Measurements from ENCODE around the gene CTNNA3. TPM values are rescaled to one million over a fixed set of nuclear protein-coding genes. Genes with fewer than 3 reads are reported as not detected.

The CTNNA3 gene
- total and polyA plus RNA-seq, 2 of the 4 experiments (the other 2 are of a cell fraction): 0.19 to 0.90 TPM

GRCh38 chr10:66622050-66622449 lies 1073.9 kb downstream of the CTNNA3 start:
- Histone ChIP-seq H2AFZ (replicated peaks; ENCODE audit: low read length, poor library complexity) (no peak overlapping the region), H3K4me3 (ENCODE audit: insufficient read depth, low read depth, low read length) (no peak overlapping the region), H4K5ac (ENCODE audit: low read depth, low read length) (no peak overlapping the region), H3K4me2 (ENCODE audit: low read depth, low read length) (no peak overlapping the region), H3K56ac (ENCODE audit: extremely low read depth, insufficient read depth, low read length) (no peak overlapping the region), H3K14ac (replicated peaks; ENCODE audit: low read depth, low read length) (no peak overlapping the region), H3K27me3 (ENCODE audit: control insufficient read depth, insufficient read depth, low read length) (no peaks in the 10 kb centered on the region), H4K91ac (ENCODE audit: insufficient read depth, low read depth, low read length) (no peak overlapping the region), H3K36me3 (ENCODE audit: control insufficient read depth, insufficient read depth, low read length) (no peaks in the 10 kb centered on the region), H3K79me1 (ENCODE audit: low read depth in 1 of 2, low read length in 2 of 2) (no peaks in the 10 kb centered on the region), H4K20me1 (ENCODE audit: insufficient read depth, low read length) (no peaks in the 10 kb centered on the region), H3K9ac (ENCODE audit: low read depth, low read length) (no peak overlapping the region), H2BK120ac (ENCODE audit: low read depth, low read length) (no peak overlapping the region), H3K4me1 (ENCODE audit: control insufficient read depth, insufficient read depth, low read length) (no peaks in the 10 kb centered on the region), H3K9me1 (ENCODE audit: insufficient read depth, low read length) (no peaks in the 10 kb centered on the region), H2AK5ac (ENCODE audit: low read depth, low read length) (no peak overlapping the region), H2BK15ac (ENCODE audit: low read depth, low read length) (no peak overlapping the region), H3K27ac (ENCODE audit: insufficient read depth, low read length) (no peak overlapping the region), H3K18ac (ENCODE audit: low read depth, low read length) (no peak overlapping the region), H2BK20ac (ENCODE audit: low read depth, low read length) (no peak overlapping the region), H3K4ac (ENCODE audit: low read depth, low read length) (no peak overlapping the region), H2BK5ac (ENCODE audit: low read depth, low read length, poor library complexity, severe bottlenecking) (no peak overlapping the region), H3K23ac (ENCODE audit: low read depth, low read length) (no peak overlapping the region), H3K9me3 (ENCODE audit: control insufficient read depth, insufficient read depth, low read length) (no peaks in the 10 kb centered on the region), H2AK9ac (replicated peaks; ENCODE audit: low read depth, low read length, poor library complexity) (no peak overlapping the region), H4K8ac (ENCODE audit: low read depth in 2 of 2, low read length in 2 of 2) (no peak overlapping the region)
- intact Hi-C loops (cut with micrococcal nuclease) (no loop called here), in situ Hi-C loops (cut with MboI; ENCODE audit: low sequenced_read_pairs) (no loop called here), dilution Hi-C loops (cut with HindIII; ENCODE audit: low sequenced_read_pairs, unreplicated experiment) (no loop called here)
- ChIA-PET CTCF (no interaction called here), POLR2A (ENCODE audit: unreplicated experiment) (no interaction called here)
- ATAC-seq (ENCODE audit: low read depth) (no peak), DNase-seq (no peak)
- TF ChIP-seq BHLHE40 (IDR thresholded peaks at IDR 0.05; ENCODE audit: low read depth, low read length): no peak
- no peak for TF ChIP-seq NFE2L2 (IDR thresholded peaks at IDR 0.05; ENCODE audit: low read depth, low read length)
- TF ChIP-seq CTCF (conservative IDR thresholded peaks at IDR 0.05; ENCODE audit: low read depth, low read length): no peak
- TF ChIP-seq CHD1 (IDR thresholded peaks at IDR 0.05; ENCODE audit: low read depth, low read length): no peak
- TF ChIP-seq SMC3 (IDR thresholded peaks at IDR 0.05; ENCODE audit: low read depth, low read length): no peak
- no peak for TF ChIP-seq CEBPB (IDR thresholded peaks at IDR 0.05; ENCODE audit: low read depth, low read length)
- TF ChIP-seq FOS (IDR thresholded peaks at IDR 0.05; ENCODE audit: low read depth, low read length): no peak
- no peak for TF ChIP-seq POLR2A (IDR thresholded peaks at IDR 0.05; ENCODE audit: low read depth, low read length)
- no peak for TF ChIP-seq RCOR1 (IDR thresholded peaks at IDR 0.05; ENCODE audit: insufficient replicate concordance, low read length)
- TF ChIP-seq RAD21 (IDR thresholded peaks at IDR 0.05; ENCODE audit: low read length): no peak
- no peak for TF ChIP-seq MAZ (IDR thresholded peaks at IDR 0.05; ENCODE audit: borderline replicate concordance, low read depth, low read length)
- no TSS peak for BruUV-seq (replicated peaks)
